Jurkat, Clone E6-1 (cell line): ENCODE data around the gene NTRK2.

Source experiments
- DNase-seq: peaks from one replicate; pipeline ENCODE4 v3.0.0-alpha.2; 2011; ENCODE audit warnings: low read depth, low spot score
- H3K4me3 ChIP-seq: 2 replicates; pipeline ENCODE4 v1.5.1; 2011; ENCODE audit warnings: mild to moderate bottlenecking, low read length, control low read depth, moderate library complexity

NTRK2 gene

DNA sequence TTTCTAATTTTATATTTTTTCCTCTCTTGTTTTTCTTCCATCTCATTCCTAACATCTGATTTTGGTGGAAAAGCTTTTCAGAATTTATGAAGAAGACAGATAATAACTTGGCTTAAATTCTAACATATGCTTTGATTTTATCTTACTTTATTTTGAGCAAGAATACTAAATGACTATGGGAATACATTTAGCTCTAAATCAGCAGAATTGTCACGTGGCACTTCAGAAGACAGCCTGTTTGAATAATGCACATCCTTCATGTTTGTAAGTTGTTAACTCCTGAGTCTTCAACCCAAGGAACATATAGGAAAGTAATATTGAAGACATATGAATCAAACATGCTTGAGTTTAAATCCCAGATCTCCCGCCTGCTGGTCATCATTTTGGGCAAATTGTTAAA is 90.3 kb downstream of the NTRK2 start:
- no peak overlapping the region for H3K4me3 ChIP-seq
- DNase-seq, result no peak

DNA sequence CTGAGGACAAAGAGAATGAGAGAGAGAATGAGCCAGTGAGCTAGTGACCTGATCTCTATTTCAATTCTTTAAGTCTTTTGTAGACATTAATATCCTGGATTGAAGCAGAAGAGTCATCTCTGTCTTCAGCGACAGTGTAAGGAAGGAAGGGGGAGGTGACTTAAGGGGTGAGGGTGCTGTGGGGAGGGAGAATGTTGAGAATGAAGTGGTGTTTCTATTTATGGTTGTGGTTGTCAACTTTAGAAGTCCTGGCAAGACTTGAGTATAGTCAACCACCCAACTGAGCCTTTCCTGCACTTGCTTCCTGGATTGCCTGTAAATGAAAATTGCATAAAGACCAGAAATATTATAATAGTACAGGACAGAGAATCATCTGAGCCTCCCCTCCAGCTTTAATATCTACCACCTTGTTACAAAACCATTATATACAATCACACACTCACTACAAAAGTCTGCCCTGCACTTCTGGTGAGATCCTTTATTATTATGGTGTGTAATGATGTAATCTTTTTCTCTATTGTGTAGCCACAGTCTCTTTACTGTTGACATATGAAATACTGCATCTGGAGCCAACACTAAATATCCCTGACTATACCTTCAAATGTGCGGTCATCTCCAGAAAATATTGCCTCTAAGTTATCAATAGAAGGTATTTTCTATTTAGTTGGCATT is 91.7 kb downstream of the NTRK2 start:
- H3K4me3 ChIP-seq, result no peak overlapping the region
- peak; percentile 38 for DNase-seq

DNA sequence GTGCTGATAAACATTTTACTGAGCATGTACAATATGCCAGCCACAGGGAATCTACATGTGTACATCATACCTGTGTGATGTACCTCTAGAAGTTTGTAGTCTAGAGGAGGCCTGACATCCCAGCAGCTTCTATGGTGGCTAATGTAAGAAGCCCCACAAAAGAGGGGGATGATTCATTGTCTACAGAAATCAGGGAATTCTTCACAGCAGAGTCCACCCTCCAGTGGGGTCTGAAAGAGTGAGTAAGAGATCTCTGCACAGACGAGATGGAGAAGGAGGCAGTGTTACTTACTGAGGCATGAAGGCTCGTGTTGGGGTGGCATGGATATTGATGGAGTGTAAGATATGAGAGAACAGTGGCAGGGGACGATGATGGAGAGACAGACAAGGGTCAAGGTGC is 103.0 kb downstream of the NTRK2 start:
- H3K4me3 ChIP-seq, result no peak overlapping the region

DNA sequence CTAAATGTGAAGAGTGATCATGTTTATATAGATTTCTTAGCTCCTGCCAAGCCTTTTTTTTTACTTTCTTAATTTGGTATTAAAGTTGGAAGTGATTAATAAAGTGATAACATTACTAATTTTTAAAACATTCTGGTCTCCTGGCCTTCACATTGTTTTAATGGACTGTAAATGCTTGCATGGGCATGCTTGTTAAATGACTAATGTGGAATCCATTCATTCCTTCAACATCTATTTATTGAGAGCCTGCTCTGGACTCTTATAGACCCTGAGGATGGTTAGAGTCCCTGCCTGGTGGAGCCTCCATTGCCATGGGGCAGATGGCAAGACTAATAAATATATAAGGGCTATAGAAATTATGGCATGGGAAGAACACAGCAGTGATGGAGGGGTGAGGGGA is 103.5 kb downstream of the NTRK2 start:
- no peak for DNase-seq
- H3K4me3 ChIP-seq, result no peak overlapping the region

More for the DNA sequence above, 103.0 kb downstream of the NTRK2 start:
- no peak for DNase-seq

DNA sequence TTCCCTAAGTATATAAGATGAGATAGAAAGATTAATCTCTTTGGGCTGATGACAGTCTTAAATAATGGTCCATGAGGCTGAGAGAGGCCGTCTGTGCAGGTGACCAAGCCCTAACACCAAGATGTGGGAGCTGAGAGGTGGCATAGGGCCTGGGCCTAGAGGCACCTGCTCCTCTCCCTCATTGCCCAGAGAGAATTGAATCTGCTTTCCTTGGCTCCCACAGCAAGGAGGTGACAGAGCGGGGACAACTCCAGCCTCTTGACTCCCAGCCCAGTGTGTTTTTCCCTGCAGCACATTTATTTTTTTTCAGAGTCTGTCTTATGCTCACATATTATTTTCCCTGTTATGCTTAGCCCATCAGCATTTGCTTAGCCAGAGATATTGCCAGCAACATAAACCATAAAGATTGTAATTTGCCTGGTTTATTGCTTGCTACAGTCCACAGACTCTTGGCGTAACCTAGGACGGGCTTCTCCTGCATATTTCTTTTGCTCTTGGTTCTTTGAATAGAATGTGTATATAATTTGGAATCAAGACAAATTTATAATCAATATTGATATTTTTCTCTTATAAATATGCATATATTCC is 105.6 kb downstream of the NTRK2 start:
- no peak for DNase-seq
- H3K4me3 ChIP-seq, result no peak overlapping the region

DNA sequence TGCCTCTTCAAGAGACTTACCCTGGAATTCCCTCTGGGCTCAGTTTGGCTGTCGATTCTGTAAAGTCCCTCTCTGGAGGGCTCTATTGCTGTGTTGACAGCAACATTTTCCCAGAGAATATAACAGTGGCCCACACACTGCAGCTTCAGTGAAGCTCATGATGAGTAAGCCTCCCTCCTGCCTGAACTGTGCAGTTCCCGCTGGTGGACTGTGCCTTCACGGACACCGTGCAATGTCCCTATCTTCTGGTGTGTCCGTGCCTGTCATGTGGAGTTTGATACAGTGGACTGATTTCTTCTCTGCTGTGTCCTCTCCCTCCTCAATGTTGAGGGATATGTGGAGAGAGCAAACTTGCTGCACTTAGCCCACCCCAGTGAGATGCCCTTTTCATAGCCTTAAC is 109.0 kb downstream of the NTRK2 start:
- no peak for DNase-seq

DNA sequence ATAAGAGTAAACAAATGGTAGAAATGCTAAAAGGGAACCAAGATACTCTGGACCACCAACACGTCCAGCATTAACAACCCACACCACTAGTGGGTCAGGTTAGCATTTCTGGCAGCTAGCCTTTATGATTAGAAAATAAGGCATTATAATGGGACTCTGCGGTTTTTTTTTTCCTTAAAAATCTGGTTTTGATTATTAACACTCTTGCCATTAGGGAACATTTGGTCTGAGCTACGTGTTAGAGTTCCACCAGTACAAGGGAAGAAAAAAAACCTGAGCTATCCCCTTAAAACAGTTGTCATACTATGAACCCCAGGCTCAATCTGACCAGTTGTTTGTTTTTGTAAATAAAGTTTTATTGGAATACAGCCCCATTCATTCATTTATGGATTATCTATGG is 110.4 kb downstream of the NTRK2 start:
- H3K4me3 ChIP-seq, result no peak overlapping the region
- DNase-seq, result no peak

More for the DNA sequence above, 109.0 kb downstream of the NTRK2 start:
- H3K4me3 ChIP-seq, result no peak overlapping the region

DNA sequence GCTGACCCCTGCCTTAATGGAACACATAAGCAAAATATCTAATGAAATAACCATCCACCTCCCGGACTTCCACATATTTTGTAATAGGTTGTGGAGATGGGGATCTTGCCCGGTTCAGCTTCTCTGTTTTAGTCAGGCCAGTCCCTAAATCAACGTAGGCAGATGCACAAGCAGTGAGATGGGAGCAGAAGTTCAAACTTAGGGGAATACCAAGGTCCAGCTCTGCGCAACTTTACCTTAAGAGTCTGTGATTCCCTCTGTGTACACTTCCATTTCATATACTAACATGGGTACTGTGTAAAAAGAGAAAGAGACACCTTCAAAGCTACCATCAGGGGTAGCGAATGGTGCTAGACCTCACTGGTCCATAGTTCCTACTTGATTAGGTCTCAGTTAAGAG is 110.9 kb downstream of the NTRK2 start:
- H3K4me3 ChIP-seq, result no peak overlapping the region
- DNase-seq, result no peak

DNA sequence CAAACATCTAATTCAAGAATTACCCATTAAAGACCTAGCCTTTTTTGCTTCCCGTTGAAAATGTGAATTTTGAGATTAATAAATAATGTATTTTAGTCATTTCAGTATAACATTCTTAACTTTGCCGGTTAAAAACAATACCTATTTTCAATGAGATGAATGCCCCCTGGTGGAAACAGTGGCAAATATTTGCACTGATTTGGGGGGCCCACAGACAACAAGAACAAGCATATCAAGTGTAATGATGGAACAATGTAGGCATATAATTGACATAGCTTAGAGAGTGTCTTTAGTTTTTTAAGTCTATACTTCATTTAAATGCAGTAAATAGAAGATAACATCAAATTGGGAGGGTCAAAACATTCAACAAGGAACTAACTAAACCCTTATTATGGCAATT is 111.9 kb downstream of the NTRK2 start:
- peak; percentile 24 for DNase-seq
- no peak overlapping the region for H3K4me3 ChIP-seq

DNA sequence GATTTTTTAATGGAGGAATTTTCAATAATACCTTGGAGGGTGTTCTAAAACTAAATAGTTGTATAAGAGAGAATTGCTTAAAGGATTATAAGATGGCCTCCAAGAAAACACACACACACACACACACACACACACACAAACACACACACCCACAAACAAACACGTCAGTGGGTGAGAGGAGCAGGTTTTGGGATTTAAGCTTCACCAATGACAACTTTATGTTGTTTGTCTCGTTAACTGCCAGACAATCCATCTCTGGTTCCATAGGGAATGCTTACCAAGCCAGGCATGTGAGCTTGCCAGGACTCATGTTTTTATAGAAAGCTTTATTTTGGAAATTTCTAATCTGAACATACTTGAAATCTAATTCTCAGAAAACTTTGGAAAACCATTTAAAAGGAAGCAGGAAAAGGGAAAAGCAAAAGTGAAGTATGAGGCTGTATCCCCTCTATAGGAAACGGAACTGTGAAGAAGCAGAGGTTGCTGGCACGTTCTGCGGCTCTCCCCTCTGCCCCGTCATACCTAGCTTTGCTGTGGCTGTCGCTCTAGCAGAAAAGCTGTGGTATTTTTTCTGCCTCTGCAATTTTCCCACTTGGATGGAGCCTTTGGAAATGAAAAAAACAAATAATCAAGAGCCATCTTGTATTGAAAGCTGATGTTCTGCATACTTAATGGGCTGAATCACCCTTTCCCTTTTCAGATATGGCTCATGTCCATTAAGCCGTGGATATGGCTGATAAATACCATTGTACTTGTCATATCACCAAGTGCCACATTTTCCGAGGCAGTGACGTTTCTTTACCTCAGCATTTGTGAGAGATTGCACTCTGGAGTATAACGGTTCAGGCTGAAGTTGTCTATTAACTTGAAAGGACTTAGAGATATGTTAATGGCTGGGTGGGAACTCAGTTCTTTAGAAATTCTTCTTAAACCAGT is 112.7 kb downstream of the NTRK2 start:
- no peak for DNase-seq
- H3K4me3 ChIP-seq, result no peak overlapping the region

DNA sequence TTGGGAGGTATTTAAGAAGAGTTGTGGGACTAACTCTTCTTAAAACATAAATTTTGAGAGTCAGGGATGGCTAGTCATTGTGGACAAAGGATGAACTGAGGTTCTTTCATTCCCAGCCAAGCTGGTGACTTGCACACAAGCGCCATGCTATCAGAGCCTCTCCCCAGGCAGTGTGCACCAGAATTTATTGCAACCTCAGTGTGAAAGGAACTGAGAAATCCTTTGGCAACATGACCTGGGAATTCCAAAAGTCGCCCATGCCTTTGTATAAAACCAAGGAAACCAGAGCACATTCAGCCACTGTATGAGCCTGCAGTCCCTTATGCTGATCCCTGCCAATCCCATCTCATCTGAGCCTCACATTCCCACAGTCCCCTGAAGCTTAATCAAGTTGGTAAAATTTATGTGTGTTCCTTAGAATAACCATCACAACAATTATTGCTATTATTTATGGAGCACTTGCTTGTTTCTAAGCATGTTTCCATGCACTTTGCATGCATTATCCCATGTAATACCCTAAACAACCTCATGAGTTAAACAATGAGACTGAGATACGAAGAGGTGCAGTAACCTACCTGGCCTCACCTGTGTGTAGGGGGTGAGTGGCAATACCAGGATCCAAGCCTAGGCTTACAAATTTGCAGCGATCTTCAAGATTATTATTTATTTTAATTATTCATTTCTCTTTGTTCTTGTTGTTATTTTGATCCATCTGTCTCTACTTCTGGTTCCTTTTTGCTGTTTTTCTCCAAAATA is 116.4 kb downstream of the NTRK2 start:
- no peak for DNase-seq
- H3K4me3 ChIP-seq, result no peak overlapping the region

DNA sequence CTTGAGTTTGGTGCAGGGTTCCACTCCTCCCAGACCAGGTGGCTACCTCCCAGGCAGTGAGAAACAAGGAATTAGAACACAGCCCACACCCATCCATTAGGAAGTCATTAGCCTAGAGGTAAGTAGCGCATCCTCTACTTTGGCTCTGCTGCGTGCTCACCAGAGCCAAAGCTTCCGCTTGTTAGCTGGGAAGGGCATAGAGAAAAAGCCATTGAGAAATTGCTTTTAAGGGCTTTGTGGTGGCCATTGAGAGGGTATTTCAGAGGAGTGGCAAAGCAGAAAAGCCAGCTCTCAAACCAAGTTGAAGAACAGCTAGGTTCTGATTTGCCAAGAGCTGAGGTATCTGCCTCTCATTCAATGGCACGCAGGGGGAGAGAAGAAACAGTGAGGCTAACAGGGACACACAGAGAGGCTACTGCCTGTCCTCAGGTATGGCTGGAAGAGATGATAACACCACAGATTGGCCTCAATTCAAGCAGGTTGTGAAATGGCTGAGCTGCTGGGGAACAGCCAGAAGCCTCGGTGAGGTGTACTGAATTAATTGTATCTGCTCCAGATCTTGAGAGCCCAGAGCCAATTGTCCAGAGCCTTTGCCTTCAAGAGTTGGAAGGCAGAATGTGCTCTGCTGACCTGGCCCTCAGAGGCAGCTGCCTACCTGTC is 119.4 kb downstream of the NTRK2 start:
- no peak overlapping the region for H3K4me3 ChIP-seq
- DNase-seq, result no peak

DNA sequence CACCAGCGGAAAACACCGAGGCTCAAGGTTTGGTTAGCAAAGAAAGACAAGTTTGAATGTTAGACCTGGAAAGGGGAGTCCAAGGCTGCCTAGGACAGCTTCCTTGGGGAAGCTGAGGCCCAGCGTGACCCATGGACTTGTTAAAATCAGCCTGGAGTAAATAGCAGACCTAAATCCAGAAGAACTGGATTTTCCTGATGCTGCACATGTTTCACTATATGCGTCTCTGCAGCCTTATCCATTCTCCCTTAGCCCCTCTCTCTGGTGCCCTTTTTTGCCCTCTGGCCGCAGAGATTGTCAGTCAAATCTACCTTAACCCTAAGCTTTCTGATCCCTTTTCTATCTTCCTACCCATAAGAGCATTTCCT is 119.9 kb downstream of the NTRK2 start:
- H3K4me3 ChIP-seq, result no peak overlapping the region
- DNase-seq, result no peak

DNA sequence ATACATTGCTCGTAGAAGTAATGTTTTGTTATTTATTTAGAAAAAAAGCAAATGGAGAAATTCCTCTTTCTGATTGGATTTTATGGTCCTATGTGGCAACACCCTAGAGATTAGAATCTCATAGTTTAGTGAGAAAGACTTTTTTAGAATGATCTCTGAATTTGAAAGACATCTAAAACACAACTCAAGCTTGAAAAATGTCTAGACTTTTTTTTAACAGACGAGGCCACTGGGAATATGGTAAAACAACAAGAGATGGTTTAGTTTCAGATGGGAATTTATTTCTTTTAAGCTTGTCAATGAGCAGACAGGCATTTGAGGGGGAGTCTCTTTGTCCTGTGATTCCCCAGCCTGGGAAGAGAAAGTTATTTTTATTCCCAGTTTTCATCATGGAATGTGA is 122.1 kb downstream of the NTRK2 start:
- DNase-seq, result no peak
- no peak overlapping the region for H3K4me3 ChIP-seq

DNA sequence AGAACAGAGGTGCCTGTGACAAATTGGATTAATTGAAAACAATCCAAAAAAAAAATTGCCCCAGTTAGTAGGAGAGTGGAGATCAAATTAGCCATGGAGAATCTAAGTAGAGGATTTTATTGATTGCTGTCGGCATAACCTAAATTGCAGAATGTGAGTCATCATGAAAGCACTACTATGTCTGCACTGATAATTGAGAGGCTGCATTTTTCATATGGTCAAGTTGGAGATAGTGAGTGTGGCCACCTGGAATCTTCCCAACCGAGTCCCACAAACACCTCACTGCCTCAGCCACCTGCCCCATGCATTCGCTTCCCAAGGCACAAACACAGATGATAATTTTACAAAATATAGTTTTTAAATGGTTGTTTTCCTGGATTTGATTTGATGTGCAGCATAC is 123.7 kb downstream of the NTRK2 start:
- no peak overlapping the region for H3K4me3 ChIP-seq
- no peak for DNase-seq

DNA sequence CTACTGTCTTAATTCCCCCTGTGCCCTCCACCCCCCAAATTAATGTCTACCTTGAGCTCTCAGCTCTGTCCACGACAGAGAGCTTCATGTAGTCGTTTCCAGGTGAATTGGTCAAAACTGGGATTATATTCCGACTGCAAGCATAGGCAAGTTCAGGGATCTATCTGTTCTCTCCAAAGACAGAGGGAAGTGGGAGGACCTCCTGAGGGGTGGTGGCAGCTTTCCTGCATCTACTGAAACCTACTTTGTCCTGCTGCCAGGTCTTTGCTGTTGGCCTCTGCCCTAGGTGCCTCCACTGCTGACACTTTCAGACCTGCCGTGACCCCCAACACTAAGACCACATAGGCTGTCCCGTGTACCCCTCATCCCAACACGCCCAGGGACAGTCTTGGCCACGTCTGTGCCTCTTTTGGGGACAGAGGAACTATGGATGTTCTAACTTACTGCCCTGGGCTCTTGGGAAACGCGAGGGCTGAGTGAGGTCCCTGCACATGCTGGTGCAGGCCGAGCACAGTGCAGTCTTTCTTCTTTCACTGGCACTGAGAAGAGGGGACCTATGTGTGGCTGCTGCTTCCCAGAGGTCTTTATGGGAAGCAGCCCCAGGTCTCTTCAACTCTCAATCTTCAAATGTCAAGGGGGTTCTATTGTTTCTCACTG is 125.6 kb downstream of the NTRK2 start:
- no peak for DNase-seq
- H3K4me3 ChIP-seq, result no peak overlapping the region

DNA sequence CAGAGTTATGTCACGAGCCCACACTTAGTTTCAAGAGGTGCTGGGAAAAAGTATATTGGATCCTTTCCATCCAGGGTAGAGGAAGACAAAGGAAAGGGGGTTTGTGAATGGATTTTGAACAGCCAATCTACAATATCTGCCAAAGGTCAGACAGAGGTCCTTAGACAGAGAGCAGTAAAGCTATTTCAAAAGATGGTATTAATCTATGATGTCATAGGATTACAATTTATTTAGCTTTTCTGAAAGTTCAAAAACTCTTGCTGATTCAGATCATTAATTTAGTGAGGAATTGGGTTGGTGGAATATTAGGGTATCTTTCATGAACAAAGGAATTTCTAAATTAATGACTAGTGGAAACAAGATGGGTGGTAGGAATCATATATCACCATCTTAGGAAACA is 126.9 kb downstream of the NTRK2 start:
- no peak overlapping the region for H3K4me3 ChIP-seq
- no peak for DNase-seq

DNA sequence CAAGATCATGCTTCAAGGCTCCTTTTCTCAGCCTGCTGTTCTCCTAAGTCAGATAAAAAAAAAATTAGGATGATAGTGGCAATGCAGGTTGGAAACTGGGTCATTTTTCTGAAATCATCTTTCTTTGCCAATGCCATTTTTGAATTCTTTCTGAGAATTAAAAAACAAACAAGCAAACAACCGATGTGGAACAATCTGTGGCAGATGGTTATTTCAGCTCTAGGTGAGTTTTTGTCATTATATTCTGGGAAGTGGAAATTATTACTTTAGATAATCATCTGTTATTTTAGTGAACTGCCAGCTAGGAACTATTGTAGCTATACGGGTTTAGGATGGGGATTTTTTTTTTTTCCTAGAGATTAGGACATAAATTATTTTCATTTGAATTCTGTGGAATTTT is 129.7 kb downstream of the NTRK2 start:
- H3K4me3 ChIP-seq, result no peak overlapping the region
- DNase-seq, result no peak
